ENCODE data around the gene ELAVL1.

DNA sequence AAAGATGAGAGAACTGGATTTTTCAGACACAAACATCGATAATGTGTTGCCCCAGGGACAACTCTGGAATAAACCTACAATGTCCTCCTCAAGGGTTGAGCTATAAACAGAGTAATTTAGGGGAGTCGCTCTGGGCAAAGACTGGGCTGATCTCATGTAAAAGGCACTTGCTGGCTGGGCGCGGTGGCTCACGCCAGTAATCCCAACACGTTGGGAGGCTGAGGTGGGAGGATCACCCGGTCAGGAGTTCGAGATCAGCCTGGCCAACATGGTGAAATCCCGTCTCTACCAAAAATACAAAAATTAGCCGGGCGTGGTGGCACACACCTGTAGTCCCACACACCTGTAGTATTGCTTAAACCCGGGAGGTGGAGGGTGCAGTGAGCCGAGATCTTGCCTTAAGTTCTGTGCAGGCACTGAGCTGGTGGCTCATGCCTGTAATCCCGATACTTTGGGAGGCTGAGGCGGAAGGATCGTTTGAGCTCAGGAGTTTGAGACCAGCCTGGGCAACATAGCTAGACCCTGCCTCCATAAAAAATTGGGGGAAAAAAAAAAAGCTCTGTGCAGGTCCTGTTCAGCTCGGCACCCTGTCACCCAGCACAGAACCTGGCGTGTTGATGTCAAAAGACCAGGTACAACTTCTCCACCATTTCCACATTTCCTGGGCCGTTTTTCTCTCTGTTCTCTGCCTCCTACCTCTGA is 63.4 kb downstream of the ELAVL1 start:
- no peak for TF ChIP-seq CTCF (IDR thresholded peaks at IDR 0.05)
- TF ChIP-seq EP300 (IDR thresholded peaks at IDR 0.05), result no peak
- no peak for TF ChIP-seq POLR2A (IDR thresholded peaks at IDR 0.05)
